Natural killer cell (primary cell): ENCODE results near the gene UMAD1. TPM values are rescaled to one million over a fixed set of nuclear protein-coding genes. Genes with fewer than 3 reads are reported as not detected.

Source experiments
- ATAC-seq, 3 donors: fragments of 150-1000 bp in 2 of 3; fragments of 200-7000 bp in 1 of 3; cut with Tn5 transposase; 1 replicate in 1 of 3; 2 replicates in 2 of 3; pipeline ENCODE4 v1.10.0; 2021; ENCODE audit warnings: mild to moderate bottlenecking in 2 of 3, moderate library complexity in 2 of 3
- DNase-seq, 2 donors: peaks; one replicate each; pipeline versions ENCODE4 v3.0.0 to v3.0.0-alpha.2; 2013 to 2021; ENCODE audit warnings: mixed read lengths in 1 of 2
- H3K27ac ChIP-seq: one replicate; pipeline ENCODE4 v1.5.1; 2013; ENCODE audit warnings: mild to moderate bottlenecking, low read length
- H3K27me3 ChIP-seq: one replicate; pipeline ENCODE4 v1.6.1; 2013; ENCODE audit warnings: low read length; ENCODE audit not compliant: control insufficient read depth, insufficient read depth
- H3K36me3 ChIP-seq: one replicate; pipeline ENCODE4 v1.6.1; 2013; ENCODE audit warnings: low read length; ENCODE audit not compliant: control insufficient read depth, insufficient read depth
- H3K4me1 ChIP-seq: one replicate; pipeline ENCODE4 v1.6.1; 2013; ENCODE audit warnings: low read length; ENCODE audit not compliant: control insufficient read depth, insufficient read depth
- H3K4me3 ChIP-seq: one replicate; pipeline ENCODE4 v1.5.1; 2013; ENCODE audit warnings: low read length
- H3K9me3 ChIP-seq: one replicate; pipeline ENCODE4 v1.6.1; 2013; ENCODE audit warnings: low read length; ENCODE audit not compliant: control insufficient read depth, insufficient read depth
- H3K27ac Mint-ChIP-seq, 2 donors: one replicate each; pipeline ENCODE4 v1.8.0; 2022; ENCODE audit warnings: mild to moderate bottlenecking in 2 of 2, mixed read lengths in 2 of 2, moderate library complexity in 1 of 2
- H3K27me3 Mint-ChIP-seq, 2 donors: one replicate each; pipeline ENCODE4 v1.8.0; 2022; ENCODE audit warnings: low read depth in 2 of 2, mixed read lengths in 2 of 2
- H3K36me3 Mint-ChIP-seq: one replicate; pipeline ENCODE4 v1.8.0; 2022; ENCODE audit warnings: mixed read lengths
- H3K4me1 Mint-ChIP-seq, 2 donors: one replicate each; pipeline ENCODE4 v1.8.0; 2022; ENCODE audit warnings: mixed read lengths in 2 of 2
- H3K4me3 Mint-ChIP-seq: one replicate; pipeline ENCODE4 v1.8.0; 2022; ENCODE audit warnings: mild to moderate bottlenecking, moderate library complexity, mixed read lengths
- H3K9me3 Mint-ChIP-seq, 2 donors: one replicate each; pipeline ENCODE4 v1.8.0; 2022; ENCODE audit warnings: mixed read lengths in 2 of 2
- WGBS: methylation state at CpG from one replicate; pipeline ENCODE4 v1.1.7; 2013; ENCODE audit warnings: missing lambda C conversion rate; ENCODE audit not compliant: insufficient coverage; 5-methylcytosine and 5-hydroxymethylcytosine counted together
- intact Hi-C: fragments of 100-400 bp; cut with micrococcal nuclease; formaldehyde crosslinking; loops from one replicate; pipeline ENCODE4 v1.14.2; 2022
- total RNA-seq, 4 donors: library from RNA; stranded (reverse); fragments of 120-200 nt in 1 of 4; gene quantifications; one replicate each; pipeline versions ENCODE4 v1.2.3 to v1.2.4, GENCODE V29; 2013 to 2022
- TF ChIP-seq, protein P1 (sequence below): fragments of 200-600 bp; IDR thresholded peaks from one replicate; pipeline ENCODE4 v1.8.0; 2022; ENCODE audit warnings: antibody characterized with exemption

Gene UMAD1
- total RNA-seq, 3 donors from 2014 or later (not counting 1 experiment from before 2014, with no cell fraction given): 12.3 to 16.5 (median 14.6) TPM

- Mint-ChIP-seq H3K27ac (no peak overlapping the region), H3K4me3 (no peak overlapping the region), H3K9me3 (no peaks in the 10 kb centered on the region), H3K4me1 (peaks cover 12 to 17% of the 10 kb centered on the region in 2 donors), H3K36me3 (no peaks in the 10 kb centered on the region), H3K27me3 (no peaks in the 10 kb centered on the region)
- Histone ChIP-seq H3K36me3 (no peaks in the 10 kb centered on the region), H3K27ac (no peak overlapping the region), H3K9me3 (no peaks in the 10 kb centered on the region), H3K4me3 (no peak overlapping the region), H3K4me1 (no peaks in the 10 kb centered on the region), H3K27me3 (no peaks in the 10 kb centered on the region)
- ATAC-seq: no peak
- intact Hi-C loops: loop anchor here (10.0 kb wide), 1 partner anchor 344 kb away; no protein-coding TSS in a partner anchor
- TF ChIP-seq, protein P1, sequence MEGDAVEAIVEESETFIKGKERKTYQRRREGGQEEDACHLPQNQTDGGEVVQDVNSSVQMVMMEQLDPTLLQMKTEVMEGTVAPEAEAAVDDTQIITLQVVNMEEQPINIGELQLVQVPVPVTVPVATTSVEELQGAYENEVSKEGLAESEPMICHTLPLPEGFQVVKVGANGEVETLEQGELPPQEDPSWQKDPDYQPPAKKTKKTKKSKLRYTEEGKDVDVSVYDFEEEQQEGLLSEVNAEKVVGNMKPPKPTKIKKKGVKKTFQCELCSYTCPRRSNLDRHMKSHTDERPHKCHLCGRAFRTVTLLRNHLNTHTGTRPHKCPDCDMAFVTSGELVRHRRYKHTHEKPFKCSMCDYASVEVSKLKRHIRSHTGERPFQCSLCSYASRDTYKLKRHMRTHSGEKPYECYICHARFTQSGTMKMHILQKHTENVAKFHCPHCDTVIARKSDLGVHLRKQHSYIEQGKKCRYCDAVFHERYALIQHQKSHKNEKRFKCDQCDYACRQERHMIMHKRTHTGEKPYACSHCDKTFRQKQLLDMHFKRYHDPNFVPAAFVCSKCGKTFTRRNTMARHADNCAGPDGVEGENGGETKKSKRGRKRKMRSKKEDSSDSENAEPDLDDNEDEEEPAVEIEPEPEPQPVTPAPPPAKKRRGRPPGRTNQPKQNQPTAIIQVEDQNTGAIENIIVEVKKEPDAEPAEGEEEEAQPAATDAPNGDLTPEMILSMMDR: no peak
- no peak for DNase-seq
- WGBS: 96% methylated on average over 5 of the region's 5 CpGs
Measured at GRCh38 chr7:7768977-7769709, 128.6 kb downstream of the UMAD1 start.

- no peaks in the 10 kb centered on the region for H3K27me3 ChIP-seq
- H3K4me1 ChIP-seq: no peaks in the 10 kb centered on the region
- H3K27ac ChIP-seq: no peak overlapping the region
- Mint-ChIP-seq H3K9me3 (no peaks in the 10 kb centered on the region), H3K36me3 (no peaks in the 10 kb centered on the region), H3K27me3 (no peaks in the 10 kb centered on the region), H3K27ac (no peak overlapping the region), H3K4me1 (peaks cover 7 to 9% of the 10 kb centered on the region in 2 donors), H3K4me3 (no peak overlapping the region)
- intact Hi-C loops: loop anchor here (10.0 kb wide), 1 partner anchor 345 kb away; no protein-coding TSS in a partner anchor
- DNase-seq: no peak
- no peak for ATAC-seq
- H3K4me3 ChIP-seq: no peak overlapping the region
- 98% methylated on average over 7 of the region's 8 CpGs for WGBS
- H3K36me3 ChIP-seq: no peaks in the 10 kb centered on the region
- no peaks in the 10 kb centered on the region for H3K9me3 ChIP-seq
- TF ChIP-seq, protein P1: no peak
Measured at GRCh38 chr7:7769710-7770627, 129.4 kb downstream of the UMAD1 start.

DNA sequence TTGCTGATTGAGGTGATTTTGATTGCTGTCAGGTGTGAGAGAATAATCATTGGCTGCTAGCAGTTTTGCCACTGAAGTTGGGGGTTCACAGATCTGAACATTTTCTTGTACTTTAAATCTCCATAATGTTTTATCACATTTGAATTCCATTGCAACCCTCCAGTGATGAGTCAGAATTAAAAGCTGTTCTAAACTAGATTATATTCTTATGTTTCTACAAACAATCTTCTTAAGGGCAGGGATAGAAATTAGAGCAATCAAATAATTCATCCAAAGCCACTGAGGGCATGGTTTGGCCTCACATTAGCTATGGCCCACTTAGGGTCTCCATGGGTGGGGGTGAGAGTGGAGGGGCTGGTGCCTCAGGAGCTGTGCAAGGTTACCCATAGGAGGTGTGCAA lies 130.9 kb downstream of the UMAD1 start:
- intact Hi-C loops: no loop called here
- no peak overlapping the region for H3K27ac ChIP-seq
- DNase-seq (no peak), ATAC-seq (no peak)
- H3K36me3 Mint-ChIP-seq: no peaks in the 10 kb centered on the region
- H3K4me1 Mint-ChIP-seq: peaks cover 5% of the 10 kb centered on the region in 2 donors
- no peaks in the 10 kb centered on the region for H3K9me3 ChIP-seq
- H3K4me3 Mint-ChIP-seq: no peak overlapping the region
- no peaks in the 10 kb centered on the region for H3K36me3 ChIP-seq
- H3K9me3 Mint-ChIP-seq: no peaks in the 10 kb centered on the region
- TF ChIP-seq, protein P1: no peak
- H3K4me1 ChIP-seq: no peaks in the 10 kb centered on the region
- H3K27ac Mint-ChIP-seq: no peak overlapping the region
- H3K4me3 ChIP-seq: no peak overlapping the region
- H3K27me3 Mint-ChIP-seq: no peaks in the 10 kb centered on the region
- H3K27me3 ChIP-seq: no peaks in the 10 kb centered on the region
